CD4-positive, CD25-positive, alpha-beta regulatory T cell (primary cell): ENCODE data around the gene AGAP1. TPM values are rescaled to one million over a fixed set of nuclear protein-coding genes. Genes with fewer than 3 reads are reported as not detected.

Experiments used
- ATAC-seq, 2 donors: fragments of 150-1000 bp; cut with Tn5 transposase; one replicate each; pipeline ENCODE4 v1.10.0; 2021; ENCODE audit warnings: low read depth in 2 of 2, moderate number of reproducible peaks in 2 of 2, moderate library complexity in 1 of 2
- DNase-seq, 3 donors: peaks; one replicate each; pipeline versions ENCODE4 v3.0.0 to v3.0.0-alpha.2; 2012 to 2022; ENCODE audit warnings: mixed read lengths in 1 of 3
- H3K27ac ChIP-seq: one replicate; pipeline ENCODE4 v1.7.0; 2013; ENCODE audit warnings: mild to moderate bottlenecking, low read length; ENCODE audit not compliant: insufficient read depth, poor library complexity, severe bottlenecking
- H3K27me3 ChIP-seq: one replicate; pipeline ENCODE4 v1.7.0; 2013; ENCODE audit warnings: low read length; ENCODE audit not compliant: control insufficient read depth, insufficient read depth
- H3K36me3 ChIP-seq: one replicate; pipeline ENCODE4 v1.7.0; 2013; ENCODE audit warnings: mild to moderate bottlenecking, low read length, moderate library complexity; ENCODE audit not compliant: control insufficient read depth, insufficient read depth
- H3K4me1 ChIP-seq: 2 replicates; pipeline ENCODE4 v1.7.0; 2013; ENCODE audit warnings: mild to moderate bottlenecking, low read length; ENCODE audit not compliant: insufficient read depth, control insufficient read depth, poor library complexity, severe bottlenecking
- H3K4me3 ChIP-seq: one replicate; pipeline ENCODE4 v1.7.0; 2013; ENCODE audit warnings: low read depth, mild to moderate bottlenecking, low read length, moderate library complexity
- H3K9me3 ChIP-seq, 2 experiments: 1 replicate in 1 of 2; 2 replicates in 1 of 2; pipeline ENCODE4 v1.7.0; 2013; ENCODE audit warnings: low read length in 2 of 2, mild to moderate bottlenecking in 1 of 2, moderate library complexity in 1 of 2; ENCODE audit not compliant: control insufficient read depth in 2 of 2
- H3K27ac Mint-ChIP-seq, 3 donors: one replicate each; pipeline ENCODE4 v1.8.0; 2020 to 2022; ENCODE audit warnings: mild to moderate bottlenecking in 3 of 3, mixed read lengths in 3 of 3, moderate library complexity in 2 of 3
- H3K27me3 Mint-ChIP-seq: one replicate; pipeline ENCODE4 v1.8.0; 2022; ENCODE audit warnings: mild to moderate bottlenecking, mixed read lengths
- H3K36me3 Mint-ChIP-seq: one replicate; pipeline ENCODE4 v1.8.0; 2020; ENCODE audit warnings: mixed read lengths
- H3K4me1 Mint-ChIP-seq, 4 donors: one replicate each; pipeline ENCODE4 v1.8.0; 2020 to 2022; ENCODE audit warnings: mixed read lengths in 4 of 4, mild to moderate bottlenecking in 1 of 4
- H3K4me3 Mint-ChIP-seq, 4 donors: one replicate each; pipeline ENCODE4 v1.8.0; 2020 to 2022; ENCODE audit warnings: mild to moderate bottlenecking in 4 of 4, mixed read lengths in 4 of 4, moderate library complexity in 3 of 4
- H3K9me3 Mint-ChIP-seq, 7 donors: one replicate each; pipeline ENCODE4 v1.8.0; 2020 to 2022; ENCODE audit warnings: mixed read lengths in 7 of 7, mild to moderate bottlenecking in 3 of 7, moderate library complexity in 2 of 7
- polyA plus RNA-seq, 4 donors: library from polyadenylated mRNA; unstranded; fragments of 300-500 nt; fragmentation: Illumina TruSeq; gene quantifications; one replicate each; pipeline ENCODE4 v1.2.3, GENCODE V29; 2021
- total RNA-seq: library from RNA; stranded (reverse); gene quantifications from one replicate; pipeline ENCODE4 v1.2.3, GENCODE V29; 2022

The AGAP1 gene
- total and polyA plus RNA-seq, 5 donors from 2014 or later = 0.99 TPM; not detected in 4

DNA sequence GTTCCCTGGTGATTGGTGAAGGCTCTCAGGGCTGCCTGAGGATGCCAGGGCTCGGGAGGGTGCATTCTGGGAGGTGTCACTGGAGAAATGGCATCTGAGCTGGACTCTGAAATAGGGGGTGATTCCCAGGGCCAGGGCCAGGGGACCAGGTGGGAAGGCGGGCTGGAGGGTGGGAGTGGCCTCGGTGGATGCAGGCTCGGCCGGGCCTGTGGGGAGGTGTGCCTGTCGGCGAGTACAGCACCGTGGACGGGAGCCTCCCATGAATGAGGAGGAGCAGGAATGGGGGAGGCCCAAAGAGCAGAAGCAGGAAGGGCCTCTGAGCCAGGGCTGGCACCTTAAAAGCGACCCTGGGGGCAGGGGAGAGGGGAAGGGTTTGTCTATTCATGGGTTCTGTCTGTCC, 557.5 kb downstream of the AGAP1 start:
- no peaks in the 10 kb centered on the region for H3K36me3 Mint-ChIP-seq
- Histone ChIP-seq H3K36me3 (no peaks in the 10 kb centered on the region), H3K27me3 (peaks cover 5% of the 10 kb centered on the region), H3K4me3 (no peak overlapping the region), H3K27ac (no peak overlapping the region), H3K9me3 (no peaks in the 10 kb centered on the region), H3K4me1 (peaks cover 4% of the 10 kb centered on the region)
- H3K4me1 Mint-ChIP-seq = peaks cover 4 to 9% (median 7%) of the 10 kb centered on the region in 4 donors
- peaks cover 0 to 2% (median 1%) of the 10 kb centered on the region in 7 donors for H3K9me3 Mint-ChIP-seq
- no peak overlapping the region for H3K4me3 Mint-ChIP-seq
- no peak overlapping the region for H3K27ac Mint-ChIP-seq
- H3K27me3 Mint-ChIP-seq = peaks cover 32% of the 10 kb centered on the region
- ATAC-seq (no peak), DNase-seq (no peak)

- Histone ChIP-seq H3K27ac (no peak overlapping the region), H3K36me3 (no peaks in the 10 kb centered on the region), H3K9me3 (no peaks in the 10 kb centered on the region), H3K4me1 (peaks cover 4% of the 10 kb centered on the region), H3K4me3 (no peak overlapping the region), H3K27me3 (peaks cover 5% of the 10 kb centered on the region)
- H3K4me1 Mint-ChIP-seq = peaks cover 4 to 9% (median 7%) of the 10 kb centered on the region in 4 donors
- H3K4me3 Mint-ChIP-seq = no peak overlapping the region
- H3K36me3 Mint-ChIP-seq = no peaks in the 10 kb centered on the region
- DNase-seq (no peak), ATAC-seq (no peak)
- H3K27ac Mint-ChIP-seq = no peak overlapping the region
- peaks cover 32% of the 10 kb centered on the region for H3K27me3 Mint-ChIP-seq
- peaks cover 0 to 2% (median 0%) of the 10 kb centered on the region in 7 donors for H3K9me3 Mint-ChIP-seq
These were observed 558.0 kb downstream of the AGAP1 start for GRCh38 chr2:236051806-236052205.

DNA sequence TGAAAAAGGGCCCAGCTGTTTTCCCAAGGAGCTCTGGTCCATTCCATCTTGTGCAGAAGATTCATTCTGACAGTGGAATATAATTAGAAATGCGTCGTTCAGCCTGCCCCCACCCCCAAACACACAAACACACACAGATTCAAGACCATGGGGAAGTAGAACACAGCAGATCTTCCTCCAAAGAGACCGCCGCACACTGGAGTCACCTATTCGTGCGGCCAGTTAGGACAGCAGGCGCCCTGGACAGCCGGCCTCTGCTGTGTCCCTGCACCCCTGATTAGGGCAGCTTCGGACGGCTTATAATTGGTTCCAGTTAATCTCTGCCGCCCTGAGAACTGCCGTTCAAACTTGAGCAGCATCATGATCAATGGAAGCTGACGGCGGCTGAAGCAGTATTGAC, 558.4 kb downstream of the AGAP1 start:
- Histone ChIP-seq H3K4me3 (no peak overlapping the region), H3K9me3 (no peaks in the 10 kb centered on the region), H3K27ac (no peak overlapping the region), H3K4me1 (peaks cover 4% of the 10 kb centered on the region), H3K27me3 (peaks cover 5% of the 10 kb centered on the region), H3K36me3 (no peaks in the 10 kb centered on the region)
- H3K27me3 Mint-ChIP-seq = peaks cover 35% of the 10 kb centered on the region
- H3K4me3 Mint-ChIP-seq = no peak overlapping the region
- H3K9me3 Mint-ChIP-seq = peaks cover 0 to 2% (median 0%) of the 10 kb centered on the region in 7 donors
- H3K4me1 Mint-ChIP-seq = peaks cover 4 to 9% (median 7%) of the 10 kb centered on the region in 4 donors
- DNase-seq = no peak
- ATAC-seq = no peak
- H3K27ac Mint-ChIP-seq = no peak overlapping the region
- H3K36me3 Mint-ChIP-seq = no peaks in the 10 kb centered on the region

- no peak overlapping the region for H3K4me3 ChIP-seq
- peaks cover 0 to 1% of the 10 kb centered on the region in 2 experiments for H3K9me3 ChIP-seq
- no peak overlapping the region for H3K27ac Mint-ChIP-seq
- no peaks in the 10 kb centered on the region for H3K36me3 Mint-ChIP-seq
- peaks cover 4 to 9% (median 7%) of the 10 kb centered on the region in 4 donors for H3K4me1 Mint-ChIP-seq
- DNase-seq (no peak), ATAC-seq (no peak)
- peaks cover 4% of the 10 kb centered on the region for H3K4me1 ChIP-seq
- H3K27me3 ChIP-seq = peaks cover 5% of the 10 kb centered on the region
- H3K4me3 Mint-ChIP-seq = no peak overlapping the region
- H3K36me3 ChIP-seq = no peaks in the 10 kb centered on the region
- H3K27me3 Mint-ChIP-seq = peaks cover 36% of the 10 kb centered on the region
- peaks cover 0 to 5% (median 0%) of the 10 kb centered on the region in 7 donors for H3K9me3 Mint-ChIP-seq
- H3K27ac ChIP-seq = no peak overlapping the region
These were observed 559.3 kb downstream of the AGAP1 start for GRCh38 chr2:236052926-236053821.

- Mint-ChIP-seq H3K27ac (no peak overlapping the region), H3K36me3 (no peaks in the 10 kb centered on the region), H3K27me3 (peaks cover 36% of the 10 kb centered on the region), H3K4me3 (no peak overlapping the region), H3K4me1 (peaks cover 4 to 9% (median 7%) of the 10 kb centered on the region in 4 donors), H3K9me3 (peaks cover 0 to 5% (median 0%) of the 10 kb centered on the region in 7 donors)
- peaks cover 4% of the 10 kb centered on the region for H3K4me1 ChIP-seq
- ATAC-seq = no peak
- no peak overlapping the region for H3K27ac ChIP-seq
- peaks cover 0 to 2% of the 10 kb centered on the region in 2 experiments for H3K9me3 ChIP-seq
- no peaks in the 10 kb centered on the region for H3K36me3 ChIP-seq
- H3K4me3 ChIP-seq = no peak overlapping the region
- no peak for DNase-seq
- peaks cover 5% of the 10 kb centered on the region for H3K27me3 ChIP-seq
These were observed 560.3 kb downstream of the AGAP1 start for GRCh38 chr2:236054125-236054524.

DNA sequence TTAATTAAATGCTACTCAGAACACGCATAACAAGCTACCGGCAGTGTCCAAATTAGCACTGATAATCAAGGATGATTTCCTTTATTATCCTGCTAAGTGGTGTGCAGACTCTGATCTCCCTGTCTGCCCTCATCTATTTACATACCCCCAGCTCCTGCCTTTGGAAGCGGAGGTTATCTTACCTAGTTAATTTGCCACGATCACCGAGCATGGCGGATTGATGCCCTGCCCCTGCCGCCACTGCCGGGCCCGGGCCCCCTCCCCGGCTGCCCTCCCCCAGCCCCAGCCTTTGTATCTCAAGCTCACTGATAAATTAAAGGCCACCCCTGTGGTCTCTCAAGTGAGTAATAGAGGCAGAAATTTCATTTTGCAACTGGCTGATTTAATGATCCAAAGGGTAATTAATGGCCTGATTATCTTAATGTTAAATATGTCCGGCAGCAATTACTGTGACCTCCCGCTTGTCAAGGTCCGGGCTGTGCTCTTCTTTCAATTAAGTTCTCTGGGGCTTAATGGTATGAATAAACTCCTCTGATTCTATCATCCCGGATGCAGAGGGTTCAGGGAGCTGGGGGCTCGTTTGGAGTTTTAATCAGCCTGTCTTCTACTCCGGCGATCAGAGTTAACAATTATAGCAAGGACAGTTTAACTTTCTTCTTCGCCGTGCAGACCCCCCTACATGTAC, 560.9 kb downstream of the AGAP1 start:
- H3K9me3 Mint-ChIP-seq = peaks cover 0 to 5% (median 0%) of the 10 kb centered on the region in 7 donors
- Histone ChIP-seq H3K27ac (no peak overlapping the region), H3K36me3 (no peaks in the 10 kb centered on the region), H3K9me3 (peaks cover 0 to 2% of the 10 kb centered on the region in 2 experiments), H3K27me3 (peaks cover 5% of the 10 kb centered on the region), H3K4me3 (no peak overlapping the region), H3K4me1 (peaks cover 3% of the 10 kb centered on the region)
- H3K4me3 Mint-ChIP-seq = no peak overlapping the region
- DNase-seq (no peak), ATAC-seq (no peak)
- no peak overlapping the region for H3K27ac Mint-ChIP-seq
- H3K27me3 Mint-ChIP-seq = peaks cover 36% of the 10 kb centered on the region
- H3K36me3 Mint-ChIP-seq = no peaks in the 10 kb centered on the region
- H3K4me1 Mint-ChIP-seq = peaks cover 4 to 8% (median 6%) of the 10 kb centered on the region in 4 donors

GRCh38 chr2:236055471-236055870, 561.6 kb downstream of the AGAP1 start:
- H3K27ac ChIP-seq = no peak overlapping the region
- H3K36me3 ChIP-seq = no peaks in the 10 kb centered on the region
- DNase-seq (no peak), ATAC-seq (no peak)
- Mint-ChIP-seq H3K27ac (no peak overlapping the region), H3K4me3 (no peak overlapping the region), H3K4me1 (peaks cover 0 to 4% (median under 1%) of the 10 kb centered on the region in 4 donors), H3K36me3 (no peaks in the 10 kb centered on the region), H3K9me3 (peaks cover 0 to 5% (median 0%) of the 10 kb centered on the region in 7 donors), H3K27me3 (peaks cover 36% of the 10 kb centered on the region)
- H3K4me3 ChIP-seq = no peak overlapping the region
- no peaks in the 10 kb centered on the region for H3K4me1 ChIP-seq
- peaks cover 0 to 2% of the 10 kb centered on the region in 2 experiments for H3K9me3 ChIP-seq
- H3K27me3 ChIP-seq = peaks cover 5% of the 10 kb centered on the region
